H1 (cell line): ENCODE measurements around the gene CHST8.

Experiments
- EP300 ChIP-seq, 2 experiments: IDR thresholded peaks; 1 replicate in 1 of 2; 2 replicates in 1 of 2; pipeline ENCODE4 v1.6.1; 2011 to 2012; ENCODE audit warnings: low read depth in 2 of 2, low read length in 2 of 2, mild to moderate bottlenecking in 2 of 2, borderline replicate concordance in 1 of 2, inconsistent platforms in 1 of 2, moderate library complexity in 1 of 2
- POLR2A ChIP-seq, 2 experiments: IDR thresholded peaks; 1 replicate in 1 of 2; 2 replicates in 1 of 2; pipeline ENCODE4 v1.6.1; 2011; ENCODE audit warnings: low read depth in 2 of 2, low read length in 2 of 2, mild to moderate bottlenecking in 2 of 2; ENCODE audit errors: control extremely low read depth in 1 of 2
- SRF ChIP-seq: IDR thresholded peaks from 2 replicates; pipeline ENCODE4 v1.6.1; 2011; ENCODE audit warnings: mild to moderate bottlenecking, low read depth, low read length, moderate library complexity

- TF ChIP-seq SRF (no peak), EP300 (IDR thresholded peaks at IDR 0.05; ENCODE audit: borderline replicate concordance in 1 of 2, low read depth in 2 of 2, low read length in 2 of 2) (no peak), POLR2A (IDR thresholded peaks at IDR 0.05; ENCODE audit: control extremely low read depth in 1 of 2, low read depth in 2 of 2, low read length in 2 of 2) (no peak)
Measured at GRCh38 chr19:33736787-33737186, 115.0 kb downstream of the CHST8 start.
